Right atrium auricular region (tissue), 2 donors: ENCODE data around the gene RCE1. TPM values are rescaled to one million over a fixed set of nuclear protein-coding genes. Genes with fewer than 3 reads are reported as not detected.

Experiments
- DNase-seq: peaks from one replicate; pipeline ENCODE4 v3.0.0-alpha.2; 2019; ENCODE audit warnings: low spot score
- H3K27ac ChIP-seq, 2 donors: fragments of 200-600 bp; sonication (generic); 1 replicate in 1 of 2; 2 replicates in 1 of 2; pipeline ENCODE4 v1.5.1; 2016 to 2019
- H3K27me3 ChIP-seq, 2 donors: fragments of 200-600 bp; sonication (generic); one replicate each; pipeline versions ENCODE4 v1.5.1 to v1.6.0; 2017 to 2019
- H3K36me3 ChIP-seq: fragments of 200-600 bp; sonication (generic); one replicate; pipeline ENCODE4 v1.5.1; 2016
- H3K4me1 ChIP-seq, 2 donors: fragments of 200-600 bp; sonication (generic); one replicate each; pipeline versions ENCODE4 v1.5.1 to v1.6.0; 2017 to 2019
- H3K4me3 ChIP-seq, 2 donors: fragments of 200-600 bp; sonication (generic); 1 replicate in 1 of 2; 2 replicates in 1 of 2; pipeline ENCODE4 v1.5.1; 2017 to 2019; ENCODE audit warnings: mild to moderate bottlenecking in 1 of 2, moderate library complexity in 1 of 2
- H3K9me3 ChIP-seq, 2 donors: fragments of 200-600 bp; sonication (generic); one replicate each; pipeline ENCODE4 v1.5.1; 2019
- CTCF ChIP-seq, 2 donors: fragments of 200-600 bp; sonication (generic); IDR thresholded peaks; one replicate each; pipeline ENCODE4 v1.5.1; 2019; ENCODE audit warnings: antibody characterized with exemption in 2 of 2
- total RNA-seq, 2 donors: library from RNA; depleted of rRNA; stranded (reverse); fragments of >200 nt; gene quantifications; one replicate each; pipeline ENCODE4 v1.1.0, GENCODE V29; 2016

RCE1 gene
- total RNA-seq, 2 donors from 2014 or later = 6.4 to 8.1 TPM

DNA sequence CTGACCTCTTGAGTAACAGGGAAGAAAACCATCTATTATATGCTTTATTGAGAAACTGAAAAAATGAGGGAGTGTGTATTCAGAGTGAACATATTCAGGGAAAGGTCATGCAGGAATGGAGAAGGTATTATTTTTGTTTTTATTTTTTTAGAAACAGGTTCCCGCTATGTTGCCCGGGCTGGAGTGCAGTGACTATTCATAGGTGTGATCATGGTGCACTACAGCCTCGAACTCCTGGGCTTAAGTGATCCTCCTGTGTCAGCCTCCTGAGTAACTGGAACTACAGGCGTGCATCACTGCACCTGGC is 8.7 kb upstream of the RCE1 start:
- no peak for TF ChIP-seq CTCF (IDR thresholded peaks at IDR 0.05)
- Histone ChIP-seq H3K9me3 (no peaks in the 10 kb centered on the region), H3K27me3 (no peaks in the 10 kb centered on the region), H3K4me3 (no peak overlapping the region), H3K27ac (no peak overlapping the region), H3K36me3 (no peaks in the 10 kb centered on the region), H3K4me1 (peaks cover 0 to 5% of the 10 kb centered on the region in 2 donors)
- DNase-seq = no peak

DNA sequence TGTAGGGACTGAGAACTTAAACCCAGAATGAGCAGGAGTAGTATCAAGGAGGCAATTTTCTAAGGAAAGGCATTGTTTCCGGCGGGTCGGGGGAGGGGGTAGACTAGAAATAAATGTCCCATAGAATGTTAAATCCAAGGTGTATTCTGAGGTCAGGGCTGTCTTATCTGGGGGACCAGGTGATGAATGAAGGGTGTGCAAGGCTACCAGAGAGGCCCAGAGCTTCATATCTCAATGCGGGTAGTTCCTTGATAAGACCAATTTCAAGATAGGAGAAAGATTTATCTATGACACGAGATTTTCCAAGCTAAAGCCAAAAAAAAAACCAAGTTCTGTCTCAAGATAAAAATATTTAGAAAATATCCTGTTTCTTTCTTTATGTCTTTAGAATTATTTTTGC is 8.3 kb upstream of the RCE1 start:
- Histone ChIP-seq H3K4me1 (peaks cover 0 to 9% of the 10 kb centered on the region in 2 donors), H3K36me3 (no peaks in the 10 kb centered on the region), H3K27me3 (no peaks in the 10 kb centered on the region), H3K27ac (no peak overlapping the region), H3K4me3 (no peak overlapping the region), H3K9me3 (no peaks in the 10 kb centered on the region)
- DNase-seq = no peak
- TF ChIP-seq CTCF (IDR thresholded peaks at IDR 0.05) = no peak

- Histone ChIP-seq H3K4me3 (no peak overlapping the region), H3K4me1 (peaks cover 0 to 14% of the 10 kb centered on the region in 2 donors), H3K27me3 (no peaks in the 10 kb centered on the region), H3K27ac (no peak overlapping the region), H3K9me3 (no peaks in the 10 kb centered on the region), H3K36me3 (no peaks in the 10 kb centered on the region)
- no peak for TF ChIP-seq CTCF (IDR thresholded peaks at IDR 0.05)
- DNase-seq = no peak
Measured at GRCh38 chr11:66835768-66836405, 7.4 kb upstream of the RCE1 start.

DNA sequence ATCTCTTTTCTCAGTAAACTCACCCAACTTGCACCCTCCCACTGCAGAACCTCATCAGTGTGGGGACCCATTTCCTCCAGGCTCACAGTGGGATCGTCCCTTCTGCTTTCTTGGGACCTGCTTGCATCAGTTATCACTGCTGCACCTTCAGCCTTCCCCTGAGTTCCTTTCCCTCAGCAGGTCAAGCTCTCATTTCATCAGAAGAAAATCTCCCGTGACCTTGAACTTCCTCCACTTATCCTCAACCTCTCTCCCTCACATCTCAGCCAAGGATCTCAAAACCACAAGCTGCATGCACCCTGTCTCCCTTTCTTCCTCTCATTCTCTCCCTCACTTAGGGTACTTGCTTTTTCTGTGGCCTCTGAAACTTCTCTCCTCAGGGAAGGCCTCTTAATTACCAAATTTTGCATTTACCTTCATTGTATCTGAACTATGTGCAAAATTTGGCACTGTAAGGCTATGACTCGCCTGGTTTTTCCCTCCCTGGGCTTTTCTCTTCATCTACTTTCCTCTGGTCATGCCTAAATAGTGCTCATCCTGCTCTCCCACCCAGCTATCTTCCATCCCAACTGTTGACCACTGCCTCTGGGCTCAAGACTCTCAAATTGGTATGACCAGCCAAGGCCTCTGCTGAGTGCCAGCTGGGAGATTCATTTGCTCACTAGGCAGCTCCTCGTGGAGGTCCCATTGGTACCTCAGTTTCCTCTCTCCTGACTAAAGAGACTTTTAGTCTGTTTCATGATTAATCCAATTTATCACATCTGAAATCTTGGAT is 2.7 kb upstream of the RCE1 start:
- Histone ChIP-seq H3K36me3 (peaks cover 8% of the 10 kb centered on the region), H3K4me1 (peaks cover 0 to 43% of the 10 kb centered on the region in 2 donors), H3K27ac (no peak overlapping the region), H3K4me3 (no peak overlapping the region), H3K27me3 (no peaks in the 10 kb centered on the region), H3K9me3 (no peaks in the 10 kb centered on the region)
- peak; percentile 44 for DNase-seq
- no peak for TF ChIP-seq CTCF (IDR thresholded peaks at IDR 0.05)

GRCh38 chr11:66841861-66842260 is 1.4 kb upstream of the RCE1 start:
- no peak for TF ChIP-seq CTCF (IDR thresholded peaks at IDR 0.05)
- H3K27ac ChIP-seq = peak overlapping the region in 1 of 2 donors; percentile 95

More at GRCh38 chr11:66841861-66842260, 1.4 kb upstream of the RCE1 start:
- H3K4me1 ChIP-seq = peaks cover 0 to 39% of the 10 kb centered on the region in 2 donors
- no peaks in the 10 kb centered on the region for H3K9me3 ChIP-seq
- peaks cover 20% of the 10 kb centered on the region for H3K36me3 ChIP-seq
- no peak for DNase-seq
- no peaks in the 10 kb centered on the region for H3K27me3 ChIP-seq
- peak overlapping the region in 1 of 2 donors; percentile 91 for H3K4me3 ChIP-seq
